Measurements from ENCODE around the gene GLIS1. TPM values are rescaled to one million over a fixed set of nuclear protein-coding genes. Genes with fewer than 3 reads are reported as not detected.

Gene GLIS1
- total RNA-seq, 2 donors from 2014 or later, result 0.16 TPM; not detected in 1

GRCh38 chr1:53606197-53606596, 132.8 kb downstream of the GLIS1 start:
- no peak for DNase-seq
- Histone ChIP-seq H3K27me3 (no peaks in the 10 kb centered on the region), H3K4me1 (no peaks in the 10 kb centered on the region), H3K27ac (no peak overlapping the region), H3K36me3 (no peaks in the 10 kb centered on the region), H3K9me3 (no peaks in the 10 kb centered on the region), H3K4me3 (no peak overlapping the region), H3K9ac (ENCODE audit: low read depth in 2 of 2, low read length in 2 of 2) (no peak overlapping the region)
- TF ChIP-seq CTCF (IDR thresholded peaks at IDR 0.05), result no peak
- intact Hi-C loops (cut with DNase I), result no loop called here

GRCh38 chr1:53605181-53605580, 133.8 kb downstream of the GLIS1 start:
- no peaks in the 10 kb centered on the region for H3K4me1 ChIP-seq
- DNase-seq, result no peak
- H3K9ac ChIP-seq (ENCODE audit: low read depth in 2 of 2, low read length in 2 of 2), result no peak overlapping the region
- no peaks in the 10 kb centered on the region for H3K36me3 ChIP-seq
- intact Hi-C loops (cut with DNase I), result no loop called here
- no peak overlapping the region for H3K4me3 ChIP-seq
- H3K27me3 ChIP-seq, result no peaks in the 10 kb centered on the region
- no peak overlapping the region for H3K27ac ChIP-seq
- no peak for TF ChIP-seq CTCF (IDR thresholded peaks at IDR 0.05)
- no peaks in the 10 kb centered on the region for H3K9me3 ChIP-seq

GRCh38 chr1:53604291-53604919, 134.6 kb downstream of the GLIS1 start:
- H3K9me3 ChIP-seq, result no peaks in the 10 kb centered on the region
- H3K27me3 ChIP-seq, result no peaks in the 10 kb centered on the region
- no peak overlapping the region for H3K4me3 ChIP-seq
- DNase-seq, result no peak
- TF ChIP-seq CTCF (IDR thresholded peaks at IDR 0.05), result no peak
- H3K36me3 ChIP-seq, result no peaks in the 10 kb centered on the region
- H3K27ac ChIP-seq, result no peak overlapping the region
- no peaks in the 10 kb centered on the region for H3K4me1 ChIP-seq
- intact Hi-C loops (cut with DNase I), result no loop called here
- no peak overlapping the region for H3K9ac ChIP-seq (ENCODE audit: low read depth in 2 of 2, low read length in 2 of 2)

GRCh38 chr1:53603431-53603830, 135.5 kb downstream of the GLIS1 start:
- intact Hi-C loops (cut with DNase I), result no loop called here
- no peak overlapping the region for H3K9ac ChIP-seq (ENCODE audit: low read depth in 2 of 2, low read length in 2 of 2)
- no peak for DNase-seq
- no peaks in the 10 kb centered on the region for H3K27me3 ChIP-seq
- H3K4me3 ChIP-seq, result no peak overlapping the region
- H3K27ac ChIP-seq, result no peak overlapping the region
- no peak for TF ChIP-seq CTCF (IDR thresholded peaks at IDR 0.05)
- H3K9me3 ChIP-seq, result no peaks in the 10 kb centered on the region
- H3K4me1 ChIP-seq, result no peaks in the 10 kb centered on the region
- no peaks in the 10 kb centered on the region for H3K36me3 ChIP-seq

- intact Hi-C loops (cut with DNase I), result no loop called here
- H3K27me3 ChIP-seq, result no peaks in the 10 kb centered on the region
- H3K9ac ChIP-seq (ENCODE audit: low read depth in 2 of 2, low read length in 2 of 2), result no peak overlapping the region
- no peak overlapping the region for H3K4me3 ChIP-seq
- H3K36me3 ChIP-seq, result no peaks in the 10 kb centered on the region
- H3K27ac ChIP-seq, result no peak overlapping the region
- H3K4me1 ChIP-seq, result no peaks in the 10 kb centered on the region
- TF ChIP-seq CTCF (IDR thresholded peaks at IDR 0.05), result no peak
- H3K9me3 ChIP-seq, result no peaks in the 10 kb centered on the region
- DNase-seq, result no peak
Observed at GRCh38 chr1:53601867-53602775, 136.8 kb downstream of the GLIS1 start.
